Measurements from ENCODE around the gene MED27.

MED27 gene

GRCh38 chr9:132055756-132056155 is 23.9 kb downstream of the MED27 start:
- no peak overlapping the region for H3K9ac ChIP-seq (ENCODE audit: low read depth, low read length, poor library complexity, severe bottlenecking)
- no peaks in the 10 kb centered on the region for H3K27me3 ChIP-seq (ENCODE audit: insufficient read depth, low read length, poor library complexity, severe bottlenecking)
- H3F3A ChIP-seq (ENCODE audit: low read depth) = no peaks in the 10 kb centered on the region
- peaks cover 21% of the 10 kb centered on the region; the same call in 1 of the 2 replicates for H3K36me3 ChIP-seq (ENCODE audit: insufficient read depth, low read length)
- peaks cover under 1% of the 10 kb centered on the region for H3K4me1 ChIP-seq (ENCODE audit: insufficient read depth, low read length, poor library complexity, severe bottlenecking)
- no peaks in the 10 kb centered on the region for H3K9me2 ChIP-seq (replicated peaks; ENCODE audit: low read depth, low read length)
- H3K4me2 ChIP-seq (ENCODE audit: low read depth, low read length, poor library complexity, severe bottlenecking) = no peak overlapping the region
- TF ChIP-seq CTCF (conservative IDR thresholded peaks at IDR 0.05; ENCODE audit: low read length) (no peak), EZH2phosphoT487 (IDR thresholded peaks at IDR 0.05; ENCODE audit: borderline replicate concordance) (no peak)
- peaks cover 5% of the 10 kb centered on the region for H4K20me1 ChIP-seq (ENCODE audit: insufficient read depth, low read length, poor library complexity, severe bottlenecking)
- 0 out of 2 replicates have a peak, but pooled peaks cover 3% of the 10 kb centered on the region for H3K9me3 ChIP-seq (ENCODE audit: insufficient read depth, low read depth, low read length)
- H3K79me2 ChIP-seq (ENCODE audit: insufficient read depth, low read length) = peaks cover 68% of the 10 kb centered on the region
- no peak overlapping the region for H2AFZ ChIP-seq (ENCODE audit: low read length)
- H3K4me3 ChIP-seq (ENCODE audit: low read length, poor library complexity, severe bottlenecking) = no peak overlapping the region

- Histone ChIP-seq H3K36me3 (ENCODE audit: insufficient read depth, low read length) (peaks cover 10% of the 10 kb centered on the region; the same call in 1 of the 2 replicates), H3K9me2 (replicated peaks; ENCODE audit: low read depth, low read length) (no peaks in the 10 kb centered on the region), H3F3A (ENCODE audit: low read depth) (no peaks in the 10 kb centered on the region), H3K27me3 (ENCODE audit: insufficient read depth, low read length, poor library complexity, severe bottlenecking) (no peaks in the 10 kb centered on the region), H2AFZ (ENCODE audit: low read length) (no peak overlapping the region), H3K9me3 (ENCODE audit: insufficient read depth, low read depth, low read length) (0 out of 2 replicates have a peak, but pooled peaks cover 3% of the 10 kb centered on the region), H3K4me3 (ENCODE audit: low read length, poor library complexity, severe bottlenecking) (no peak overlapping the region), H4K20me1 (ENCODE audit: insufficient read depth, low read length, poor library complexity, severe bottlenecking) (peaks cover 5% of the 10 kb centered on the region), H3K79me2 (ENCODE audit: insufficient read depth, low read length) (peaks cover 71% of the 10 kb centered on the region), H3K4me1 (ENCODE audit: insufficient read depth, low read length, poor library complexity, severe bottlenecking) (peaks cover 3% of the 10 kb centered on the region), H3K9ac (ENCODE audit: low read depth, low read length, poor library complexity, severe bottlenecking) (no peak overlapping the region), H3K4me2 (ENCODE audit: low read depth, low read length, poor library complexity, severe bottlenecking) (no peak overlapping the region)
- no peak for TF ChIP-seq CTCF (conservative IDR thresholded peaks at IDR 0.05; ENCODE audit: low read length)
- no peak for TF ChIP-seq EZH2phosphoT487 (IDR thresholded peaks at IDR 0.05; ENCODE audit: borderline replicate concordance)
Observed at GRCh38 chr9:132054024-132054423, 25.6 kb downstream of the MED27 start.

- H3K27me3 ChIP-seq (ENCODE audit: insufficient read depth, low read length, poor library complexity, severe bottlenecking) = no peaks in the 10 kb centered on the region
- peaks cover 19% of the 10 kb centered on the region for H3K4me1 ChIP-seq (ENCODE audit: insufficient read depth, low read length, poor library complexity, severe bottlenecking)
- H3K79me2 ChIP-seq (ENCODE audit: insufficient read depth, low read length) = peaks cover 71% of the 10 kb centered on the region
- TF ChIP-seq CTCF (conservative IDR thresholded peaks at IDR 0.05; ENCODE audit: low read length) (no peak), EZH2phosphoT487 (IDR thresholded peaks at IDR 0.05; ENCODE audit: borderline replicate concordance) (no peak)
- H3K36me3 ChIP-seq (ENCODE audit: insufficient read depth, low read length) = no peaks in the 10 kb centered on the region
- H3K4me2 ChIP-seq (ENCODE audit: low read depth, low read length, poor library complexity, severe bottlenecking) = no peak overlapping the region
- H3K9ac ChIP-seq (ENCODE audit: low read depth, low read length, poor library complexity, severe bottlenecking) = no peak overlapping the region
- no peaks in the 10 kb centered on the region for H3F3A ChIP-seq (ENCODE audit: low read depth)
- H3K9me2 ChIP-seq (replicated peaks; ENCODE audit: low read depth, low read length) = no peaks in the 10 kb centered on the region
- no peak overlapping the region for H2AFZ ChIP-seq (ENCODE audit: low read length)
- no peaks in the 10 kb centered on the region for H3K9me3 ChIP-seq (ENCODE audit: insufficient read depth, low read depth, low read length)
- H4K20me1 ChIP-seq (ENCODE audit: insufficient read depth, low read length, poor library complexity, severe bottlenecking) = peaks cover under 1% of the 10 kb centered on the region
- H3K4me3 ChIP-seq (ENCODE audit: low read length, poor library complexity, severe bottlenecking) = no peak overlapping the region
Observed at GRCh38 chr9:132049900-132050299, 29.8 kb downstream of the MED27 start.
